ENCODE results near the gene DLX1.

DNA sequence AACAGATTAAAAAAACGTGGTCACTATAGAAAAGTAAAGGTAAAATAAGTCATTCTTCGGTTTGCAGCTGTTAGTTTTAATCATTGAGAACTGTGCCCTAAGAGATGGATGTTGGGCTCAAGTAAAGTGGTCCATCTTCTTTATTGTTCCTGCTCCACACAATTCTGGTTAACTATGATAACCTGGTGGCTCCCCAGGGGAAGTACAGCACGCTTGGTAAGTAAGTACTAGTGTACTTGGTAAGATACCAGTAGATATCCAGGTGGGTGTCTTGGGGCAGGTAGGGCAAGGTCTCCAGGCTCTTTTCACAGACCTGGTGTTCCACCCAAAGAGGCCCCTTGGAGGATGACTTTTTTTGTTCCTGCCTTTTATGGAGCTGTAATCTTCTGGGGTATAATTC is 49.0 kb downstream of the DLX1 start:
- TF ChIP-seq SPI1 (IDR thresholded peaks at IDR 0.05; ENCODE audit: low read depth, low read length) (no peak), POLR2A (IDR thresholded peaks at IDR 0.05; ENCODE audit: low read depth, low read length) (no peak), POLR2AphosphoS5 (IDR thresholded peaks at IDR 0.05; ENCODE audit: low read depth, low read length) (no peak)
